MM.1S (cell line): Measurements from ENCODE around the gene NFATC3.

ENCODE experiments used
- EZH2 ChIP-seq: fragments of 300-600 bp; sonication (generic); optimal IDR thresholded peaks from 2 replicates; pipeline ENCODE3; 2017; ENCODE audit warnings: low read depth, mild to moderate bottlenecking, antibody characterized with exemption, low read length, mixed read lengths
- EZH2phosphoT487 ChIP-seq: fragments of 300-600 bp; sonication (generic); IDR thresholded peaks from 2 replicates; pipeline ENCODE4 v1.6.1; 2018; ENCODE audit warnings: antibody characterized with exemption, low read length
- TF ChIP-seq, protein P1 (sequence below): fragments of 300-600 bp; sonication (generic); IDR thresholded peaks from 2 replicates; pipeline ENCODE4 v1.5.1; 2016; ENCODE audit warnings: antibody characterized with exemption, low read length, mixed read lengths

- TF ChIP-seq, protein P1, sequence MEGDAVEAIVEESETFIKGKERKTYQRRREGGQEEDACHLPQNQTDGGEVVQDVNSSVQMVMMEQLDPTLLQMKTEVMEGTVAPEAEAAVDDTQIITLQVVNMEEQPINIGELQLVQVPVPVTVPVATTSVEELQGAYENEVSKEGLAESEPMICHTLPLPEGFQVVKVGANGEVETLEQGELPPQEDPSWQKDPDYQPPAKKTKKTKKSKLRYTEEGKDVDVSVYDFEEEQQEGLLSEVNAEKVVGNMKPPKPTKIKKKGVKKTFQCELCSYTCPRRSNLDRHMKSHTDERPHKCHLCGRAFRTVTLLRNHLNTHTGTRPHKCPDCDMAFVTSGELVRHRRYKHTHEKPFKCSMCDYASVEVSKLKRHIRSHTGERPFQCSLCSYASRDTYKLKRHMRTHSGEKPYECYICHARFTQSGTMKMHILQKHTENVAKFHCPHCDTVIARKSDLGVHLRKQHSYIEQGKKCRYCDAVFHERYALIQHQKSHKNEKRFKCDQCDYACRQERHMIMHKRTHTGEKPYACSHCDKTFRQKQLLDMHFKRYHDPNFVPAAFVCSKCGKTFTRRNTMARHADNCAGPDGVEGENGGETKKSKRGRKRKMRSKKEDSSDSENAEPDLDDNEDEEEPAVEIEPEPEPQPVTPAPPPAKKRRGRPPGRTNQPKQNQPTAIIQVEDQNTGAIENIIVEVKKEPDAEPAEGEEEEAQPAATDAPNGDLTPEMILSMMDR, result no peak
- TF ChIP-seq EZH2 (no peak), EZH2phosphoT487 (no peak)
These were observed 1.7 kb downstream of the NFATC3 start for GRCh38 chr16:68086860-68087268.
